Testis (tissue), 2 donors: ENCODE data around the gene PPP2R2D.
A peak's percentile ranks its signal among the peaks of the same experiment; 100 is the strongest.

ENCODE experiments used
- CTCF ChIP-seq, 3 experiments: fragments of 450-650 bp in 2 of 3; fragments of 200-600 bp in 1 of 3; sonication (generic) in 1 of 3; IDR thresholded peaks; one replicate each; pipeline ENCODE4 v1.5.1; 2016 to 2019; ENCODE audit warnings: antibody characterized with exemption in 3 of 3, mild to moderate bottlenecking in 2 of 3, moderate library complexity in 1 of 3
- POLR2A ChIP-seq: fragments of 450-650 bp; IDR thresholded peaks from one replicate; pipeline ENCODE4 v1.6.1; 2017; ENCODE audit warnings: antibody characterized with exemption, mild to moderate bottlenecking, moderate library complexity

DNA sequence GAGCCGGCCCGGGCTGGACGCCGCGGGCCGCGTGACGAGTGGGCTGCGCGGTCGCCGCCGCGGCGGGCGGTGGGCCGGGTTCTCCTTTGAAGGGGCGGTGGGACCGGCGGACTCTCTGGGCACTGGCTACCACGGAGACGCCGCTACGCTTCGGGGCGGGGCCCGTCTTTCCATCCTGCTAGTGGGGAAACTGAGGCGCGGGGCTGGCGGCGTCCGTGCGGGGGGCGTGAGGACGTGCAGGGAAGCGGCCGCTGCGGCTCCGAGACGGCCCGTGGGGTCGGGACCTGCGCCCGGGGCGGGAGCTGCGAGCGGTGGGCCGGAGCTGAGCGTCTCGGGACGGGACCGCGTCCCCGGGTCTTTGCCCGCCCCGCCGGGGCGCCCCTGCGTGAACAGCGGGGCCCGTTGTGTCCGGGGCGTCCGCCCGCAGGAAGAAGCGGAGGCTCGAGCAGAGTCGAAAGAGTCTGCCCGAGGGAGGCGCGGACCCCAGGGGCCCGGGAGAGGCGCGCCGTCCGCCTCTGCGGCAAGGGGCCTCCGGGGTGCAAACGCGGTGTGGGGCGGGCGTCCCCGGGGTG lies 81.5 kb downstream of the PPP2R2D start:
- TF ChIP-seq CTCF (IDR thresholded peaks at IDR 0.05) (no peak), POLR2A (peak; percentile 18)
